Heart left ventricle (tissue), 13 donors: Measurements from ENCODE around the gene SNED1.

Experiments
- POLR2A ChIP-seq, 2 donors: fragments of 450-650 bp; IDR thresholded peaks; one replicate each; pipeline ENCODE4 v1.6.1; 2017; ENCODE audit warnings: antibody characterized with exemption in 2 of 2, mild to moderate bottlenecking in 2 of 2, moderate library complexity in 2 of 2
- TF ChIP-seq, protein P1 (sequence below), 12 donors: fragments of 200-600 bp; sonication (generic) in 4 of 12; IDR thresholded peaks; one replicate each; pipeline versions ENCODE4 v1.5.0 to v1.8.0; 2018 to 2022; ENCODE audit warnings: antibody characterized with exemption in 12 of 12, mild to moderate bottlenecking in 5 of 12
- donor health status: ischemic (EF 13 %, LVEDD 7.1; RV severe dilation, severe dysfunction).
- donor health status: DM: no; HTN: yes; CAD: no.
- donor health status: DM: no; HTN: no; CAD: no.
- donor health status: ischemic (EF 25% LVEDD 6.9; RV normal size, moderate dysfunction).
- donor health status: ischemic (EF 25% LVEDD 5.7; RV mildly dilated, moderate dysfunction).
- donor health status: ischemic (EF 35%, LVEDD 5.7; RV mildly dilated, moderate dysfunction).
- donor health status: nonischemic (EF 11% LVEDD 7.7; RV severe dilation, severe dysfunction).
- donor health status: DM: yes; HTN: yes; CAD: no.
- donor health status: PGD.
- donor health status: ischemic (EF 29% LVEDD 5.4; RV normal size, mild dysfunction).
- donor health status: nonischemic (EF 23%, LVEDD 6.1; RV moderate dilation, normal function).

GRCh38 chr2:241047253-241048010 is 49.0 kb downstream of the SNED1 start:
- TF ChIP-seq, protein P1, sequence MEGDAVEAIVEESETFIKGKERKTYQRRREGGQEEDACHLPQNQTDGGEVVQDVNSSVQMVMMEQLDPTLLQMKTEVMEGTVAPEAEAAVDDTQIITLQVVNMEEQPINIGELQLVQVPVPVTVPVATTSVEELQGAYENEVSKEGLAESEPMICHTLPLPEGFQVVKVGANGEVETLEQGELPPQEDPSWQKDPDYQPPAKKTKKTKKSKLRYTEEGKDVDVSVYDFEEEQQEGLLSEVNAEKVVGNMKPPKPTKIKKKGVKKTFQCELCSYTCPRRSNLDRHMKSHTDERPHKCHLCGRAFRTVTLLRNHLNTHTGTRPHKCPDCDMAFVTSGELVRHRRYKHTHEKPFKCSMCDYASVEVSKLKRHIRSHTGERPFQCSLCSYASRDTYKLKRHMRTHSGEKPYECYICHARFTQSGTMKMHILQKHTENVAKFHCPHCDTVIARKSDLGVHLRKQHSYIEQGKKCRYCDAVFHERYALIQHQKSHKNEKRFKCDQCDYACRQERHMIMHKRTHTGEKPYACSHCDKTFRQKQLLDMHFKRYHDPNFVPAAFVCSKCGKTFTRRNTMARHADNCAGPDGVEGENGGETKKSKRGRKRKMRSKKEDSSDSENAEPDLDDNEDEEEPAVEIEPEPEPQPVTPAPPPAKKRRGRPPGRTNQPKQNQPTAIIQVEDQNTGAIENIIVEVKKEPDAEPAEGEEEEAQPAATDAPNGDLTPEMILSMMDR (IDR thresholded peaks at IDR 0.05) = no peak
- TF ChIP-seq POLR2A (IDR thresholded peaks at IDR 0.05) = no peak
